GM12878 (cell line): ENCODE results near the gene BZW2. TPM values are rescaled to one million over a fixed set of nuclear protein-coding genes. Genes with fewer than 3 reads are reported as not detected.

Experiments
- ATAC-seq: fragments of 200-7000 bp; cut with Tn5 transposase; 3 replicates; pipeline ENCODE4 v1.9.1; 2020; ENCODE audit warnings: mild to moderate bottlenecking, moderate library complexity
- BruUV-seq: library from RNA; stranded (reverse); fragments of 400-500 nt; replicated peaks from 2 replicates; lab custom pipeline; 2021; lab: Mats Ljungman, UMichigan
- CTCF ChIA-PET: fragments of 300-600 bp; sonication (Branson Sonifier 250); formaldehyde crosslinking; extraction: SDS; loops from one replicate; lab custom pipeline; 2021; ENCODE audit warnings: inconsistent platforms; lab: Yijun Ruan, JAX
- POLR2A ChIA-PET: fragments of 350-600 bp; formaldehyde crosslinking; extraction: SDS; loops from one replicate; lab custom pipeline; 2021; ENCODE audit warnings: inconsistent platforms; lab: Charles Lee
- RAD21 ChIA-PET: fragments of 300-600 bp; sonication (Branson Sonifier 250); formaldehyde crosslinking; loops from one replicate; lab custom pipeline; 2023; ENCODE audit warnings: antibody characterized with exemption; ENCODE audit not compliant: unreplicated experiment; lab: Charles Lee
- SMC1A ChIA-PET: fragments of 300-600 bp; sonication (Branson Sonifier 250); formaldehyde crosslinking; loops from one replicate; lab custom pipeline; 2023; ENCODE audit not compliant: unreplicated experiment, uncharacterized antibody; lab: Charles Lee
- DNase-seq: peaks from one replicate; pipeline ENCODE4 v3.0.0-alpha.2; 2011; ENCODE audit warnings: low read depth, low spot score
- FAIRE-seq: peaks from 3 replicates; lab custom pipeline; 2011; peaks lifted over from hg19 to GRCh38; lab: Jason Lieb, UNC
- H2AFZ ChIP-seq: 2 replicates; pipeline ENCODE4 v1.6.0; 2011; ENCODE audit warnings: low read depth, low read length, control low read depth; ENCODE audit not compliant: control insufficient read depth
- H3K27ac ChIP-seq: 2 replicates; pipeline ENCODE4 v1.5.1; 2011; ENCODE audit warnings: control low read depth; ENCODE audit not compliant: control insufficient read depth, insufficient read depth
- H3K27me3 ChIP-seq, 2 experiments: replicated peaks in 1 of 2; 2 replicates each; pipeline versions ENCODE4 v1.6.0 to v1.6.1; 2011; ENCODE audit warnings: low read length in 1 of 2; ENCODE audit not compliant: control insufficient read depth in 2 of 2, insufficient read depth in 2 of 2
- H3K36me3 ChIP-seq, 2 experiments: 2 replicates each; pipeline ENCODE4 v1.5.1; 2011; ENCODE audit warnings: low read length in 1 of 2; ENCODE audit not compliant: control insufficient read depth in 2 of 2, insufficient read depth in 2 of 2
- H3K4me1 ChIP-seq: 2 replicates; pipeline ENCODE4 v1.6.1; 2011; ENCODE audit warnings: mild to moderate bottlenecking, low read length, moderate library complexity, mixed read lengths; ENCODE audit not compliant: control insufficient read depth, insufficient read depth
- H3K4me2 ChIP-seq: 2 replicates; pipeline ENCODE4 v1.6.0; 2011; ENCODE audit warnings: control low read depth; ENCODE audit not compliant: control insufficient read depth, insufficient read depth
- H3K4me3 ChIP-seq: fragments of 200-600 bp; sonication (generic); 2 replicates; pipeline ENCODE4 v1.5.1; 2016
- H3K79me2 ChIP-seq: 2 replicates; pipeline ENCODE4 v1.6.0; 2011; ENCODE audit warnings: low read length; ENCODE audit not compliant: control insufficient read depth, insufficient read depth
- H3K9ac ChIP-seq: 2 replicates; pipeline ENCODE4 v1.8.0; 2011; ENCODE audit warnings: low read length, control low read depth, mixed read lengths; ENCODE audit not compliant: control insufficient read depth, insufficient read depth
- H3K9me3 ChIP-seq: replicated peaks from 3 replicates; pipeline ENCODE4 v1.5.1; 2011; ENCODE audit warnings: mild to moderate bottlenecking, low read length; ENCODE audit not compliant: control insufficient read depth, insufficient read depth
- H4K20me1 ChIP-seq: 2 replicates; pipeline ENCODE4 v1.6.0; 2011; ENCODE audit not compliant: control insufficient read depth, insufficient read depth
- ATF2 ChIP-seq: IDR thresholded peaks from 2 replicates; pipeline ENCODE4 v1.6.1; 2012; ENCODE audit warnings: low read length, inconsistent platforms
- ATF7 ChIP-seq: fragments of 450-650 bp; IDR thresholded peaks from 2 replicates; pipeline ENCODE4 v1.6.1; 2016; ENCODE audit warnings: low read depth, mild to moderate bottlenecking
- CEBPB ChIP-seq, 2 experiments: fragments of 150-350 bp in 1 of 2; IDR thresholded peaks; 2 replicates each; pipeline ENCODE4 v1.6.1; 2012 to 2014; ENCODE audit warnings: low read depth in 2 of 2, low read length in 2 of 2, borderline replicate concordance in 1 of 2, inconsistent platforms in 1 of 2
- CHD2 ChIP-seq: IDR thresholded peaks from 2 replicates; pipeline ENCODE4 v1.6.1; 2011; ENCODE audit warnings: low read depth, low read length, improper control_type of control experiment, borderline replicate concordance
- RAD21 ChIP-seq: IDR thresholded peaks from 2 replicates; pipeline ENCODE4 v1.6.1; 2011; ENCODE audit warnings: mild to moderate bottlenecking, low read depth, low read length, moderate library complexity; ENCODE audit not compliant: insufficient read depth
- RFX5 ChIP-seq: IDR thresholded peaks from 2 replicates; pipeline ENCODE4 v1.6.1; 2011; ENCODE audit warnings: low read depth, low read length, improper control_type of control experiment
- SIX5 ChIP-seq: IDR thresholded peaks from 2 replicates; pipeline ENCODE4 v1.6.1; 2011; ENCODE audit warnings: mild to moderate bottlenecking, low read depth, low read length, moderate library complexity; ENCODE audit not compliant: severe bottlenecking
- SP1 ChIP-seq: IDR thresholded peaks from one replicate; pipeline ENCODE4 v1.6.1; 2011; ENCODE audit warnings: low read depth, low read length
- TAF1 ChIP-seq: IDR thresholded peaks from 2 replicates; pipeline ENCODE4 v1.6.1; 2011; ENCODE audit warnings: mild to moderate bottlenecking, low read depth, low read length, borderline replicate concordance
- ZNF622 ChIP-seq: fragments of 450-650 bp; IDR thresholded peaks from 2 replicates; pipeline ENCODE4 v1.6.1; 2017; ENCODE audit warnings: mild to moderate bottlenecking, inconsistent platforms
- WGBS: methylation state at CpG from one replicate; pipeline ENCODE4 v1.1.6; 2016; ENCODE audit warnings: low lambda C conversion rate; ENCODE audit not compliant: insufficient replicate concordance, insufficient coverage; ENCODE audit errors: missing lambda C conversion rate; 5-methylcytosine and 5-hydroxymethylcytosine counted together
- in situ Hi-C: fragments of 300-500 bp; cut with MboI; formaldehyde crosslinking; loops from 9 replicates; pipeline ENCODE4 v1.14.3; 2018; ENCODE audit warnings: mixed read lengths
- intact Hi-C: fragments of 100-400 bp; cut with micrococcal nuclease; formaldehyde crosslinking; loops from one replicate; pipeline ENCODE4 v1.14.2; 2022; ENCODE audit not compliant: unreplicated experiment
- polyA plus RNA-seq, 11 experiments: library from polyadenylated mRNA; depleted of rRNA in 4 of 11; unstranded in 6 of 11; stranded (reverse) in 5 of 11; fragments of >200 nt; fragmentation: Nextera tagmentation in 4 of 11; fragmentation: Illumina TruSeq in 1 of 11; extraction: Ambion mirVana in 4 of 11; extraction: Trizol in 1 of 11; gene quantifications; 1 replicate in 1 of 11; 2 replicates in 10 of 11; pipeline versions ENCODE4 v1.2.1 to v1.2.3, GENCODE V29; 2011 to 2016; ENCODE audit warnings: inconsistent platforms in 2 of 11, missing spikeins in 2 of 11, low read depth in 1 of 11
- total RNA-seq, 4 experiments: library from RNA; depleted of rRNA in 3 of 4; stranded (reverse); fragments of >200 nt in 3 of 4; fragmentation: Illumina TruSeq in 1 of 4; extraction: Trizol in 1 of 4; gene quantifications; 2 replicates each; pipeline versions ENCODE4 v1.2.1 to v1.2.3, GENCODE V29; 2013 to 2021

The BZW2 gene
- total and polyA plus RNA-seq, 10 of the 15 experiments (the other 5 are each of a cell fraction or from before 2014, with no cell fraction given): 1.3 to 6.8 (median 3.1) TPM

- FAIRE-seq: no peak
- TF ChIP-seq RFX5 (no peak), SP1 (no peak), TAF1 (no peak), RAD21 (no peak), SIX5 (no peak), ATF7 (no peak), CHD2 (no peak), ZNF622 (no peak), ATF2 (no peak), CEBPB (IDR thresholded peaks at IDR 0.05; ENCODE audit: borderline replicate concordance in 1 of 2, low read depth in 2 of 2, low read length in 2 of 2) (no peak)
- TF ChIP-seq, all 136 proteins: peak for 0
- H3K4me2 ChIP-seq: no peak overlapping the region
- no peak overlapping the region for H3K4me3 ChIP-seq
- no peaks in the 10 kb centered on the region for H3K36me3 ChIP-seq
- ChIA-PET CTCF (no interaction called here), RAD21 (no interaction called here), POLR2A (no interaction called here), SMC1A (no interaction called here)
- no peaks in the 10 kb centered on the region for H3K9me3 ChIP-seq
- no peak overlapping the region for H3K27ac ChIP-seq
- in situ Hi-C loops: no loop called here
- no peaks in the 10 kb centered on the region for H3K4me1 ChIP-seq
- no peaks in the 10 kb centered on the region for H3K27me3 ChIP-seq
- no TSS peak for BruUV-seq
- H3K9ac ChIP-seq: no peak overlapping the region
- ATAC-seq (no peak), DNase-seq (no peak)
- H3K79me2 ChIP-seq: no peaks in the 10 kb centered on the region
- 66% methylated on average over 3 of the region's 3 CpGs for WGBS
- intact Hi-C loops: no loop called here
- H2AFZ ChIP-seq: no peak overlapping the region
- H4K20me1 ChIP-seq: no peaks in the 10 kb centered on the region
These were observed 63.0 kb downstream of the BZW2 start for GRCh38 chr7:16708980-16709379.
